ENCODE data around the gene APLP2. TPM values are rescaled to one million over a fixed set of nuclear protein-coding genes. Genes with fewer than 3 reads are reported as not detected.

The APLP2 gene
- total and polyA plus RNA-seq, 2 experiments from 2014 or later: 322 to 362 TPM

DNA sequence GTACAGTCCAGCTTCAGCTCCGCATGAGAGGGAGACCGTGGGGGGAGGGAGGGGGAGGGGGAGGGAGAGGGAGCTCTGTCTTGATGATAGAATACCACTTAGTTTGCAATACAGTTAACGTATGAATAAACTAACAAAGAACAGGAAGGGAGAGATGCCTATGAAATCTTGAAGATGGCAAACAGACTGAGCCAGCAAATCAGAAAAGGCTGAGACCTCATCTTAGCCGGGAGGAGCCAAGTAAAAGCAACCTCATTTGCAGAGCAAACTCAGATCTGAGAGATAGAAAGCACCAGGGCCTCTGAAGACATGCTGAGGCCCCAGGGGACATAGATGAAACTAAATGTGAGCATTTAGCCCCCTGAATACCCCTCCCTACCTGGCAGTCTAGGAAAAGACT lies 23.0 kb downstream of the APLP2 start:
- no peaks in the 10 kb centered on the region for H3K9me2 ChIP-seq (ENCODE audit: insufficient read depth)
- ATAC-seq: no peak

More for the DNA sequence above, 23.0 kb downstream of the APLP2 start:
- Mint-ChIP-seq H3K4me1 (peaks cover 28% of the 10 kb centered on the region), H3K27me3 (ENCODE audit: insufficient read depth, low read depth, poor library complexity) (peaks cover 7% of the 10 kb centered on the region), H3K9me3 (peaks cover 21% of the 10 kb centered on the region), H3K27ac (no peak overlapping the region), H3K36me3 (ENCODE audit: low read depth) (peaks cover 24% of the 10 kb centered on the region), H3K4me3 (no peak overlapping the region)
- no peak for DNase-seq (ENCODE audit: low spot score)
- peaks cover 21% of the 10 kb centered on the region for H4K20me1 ChIP-seq (replicated peaks; ENCODE audit: insufficient read depth)
- H3K36me3 ChIP-seq (ENCODE audit: insufficient read depth): no peaks in the 10 kb centered on the region; the same call in 1 of the 2 replicates
- no peaks in the 10 kb centered on the region for H3K27me3 ChIP-seq (ENCODE audit: insufficient read depth)
- H3K79me2 ChIP-seq (replicated peaks; ENCODE audit: insufficient read depth): peaks cover 76% of the 10 kb centered on the region
- H3K4me2 ChIP-seq: no peak overlapping the region
- H2AFZ ChIP-seq: no peak overlapping the region
- no peak overlapping the region for H3K4me3 ChIP-seq
- no peak for TF ChIP-seq ZNF331 (CRISPR knock-in tag; IDR thresholded peaks at IDR 0.05; ENCODE audit: low read depth)
- TF ChIP-seq NANOG (IDR thresholded peaks at IDR 0.05; ENCODE audit: borderline replicate concordance): no peak
- TF ChIP-seq, protein P1, sequence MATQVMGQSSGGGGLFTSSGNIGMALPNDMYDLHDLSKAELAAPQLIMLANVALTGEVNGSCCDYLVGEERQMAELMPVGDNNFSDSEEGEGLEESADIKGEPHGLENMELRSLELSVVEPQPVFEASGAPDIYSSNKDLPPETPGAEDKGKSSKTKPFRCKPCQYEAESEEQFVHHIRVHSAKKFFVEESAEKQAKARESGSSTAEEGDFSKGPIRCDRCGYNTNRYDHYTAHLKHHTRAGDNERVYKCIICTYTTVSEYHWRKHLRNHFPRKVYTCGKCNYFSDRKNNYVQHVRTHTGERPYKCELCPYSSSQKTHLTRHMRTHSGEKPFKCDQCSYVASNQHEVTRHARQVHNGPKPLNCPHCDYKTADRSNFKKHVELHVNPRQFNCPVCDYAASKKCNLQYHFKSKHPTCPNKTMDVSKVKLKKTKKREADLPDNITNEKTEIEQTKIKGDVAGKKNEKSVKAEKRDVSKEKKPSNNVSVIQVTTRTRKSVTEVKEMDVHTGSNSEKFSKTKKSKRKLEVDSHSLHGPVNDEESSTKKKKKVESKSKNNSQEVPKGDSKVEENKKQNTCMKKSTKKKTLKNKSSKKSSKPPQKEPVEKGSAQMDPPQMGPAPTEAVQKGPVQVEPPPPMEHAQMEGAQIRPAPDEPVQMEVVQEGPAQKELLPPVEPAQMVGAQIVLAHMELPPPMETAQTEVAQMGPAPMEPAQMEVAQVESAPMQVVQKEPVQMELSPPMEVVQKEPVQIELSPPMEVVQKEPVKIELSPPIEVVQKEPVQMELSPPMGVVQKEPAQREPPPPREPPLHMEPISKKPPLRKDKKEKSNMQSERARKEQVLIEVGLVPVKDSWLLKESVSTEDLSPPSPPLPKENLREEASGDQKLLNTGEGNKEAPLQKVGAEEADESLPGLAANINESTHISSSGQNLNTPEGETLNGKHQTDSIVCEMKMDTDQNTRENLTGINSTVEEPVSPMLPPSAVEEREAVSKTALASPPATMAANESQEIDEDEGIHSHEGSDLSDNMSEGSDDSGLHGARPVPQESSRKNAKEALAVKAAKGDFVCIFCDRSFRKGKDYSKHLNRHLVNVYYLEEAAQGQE (IDR thresholded peaks at IDR 0.05; ENCODE audit: unreplicated experiment): no peak
- no peak for TF ChIP-seq CREB1 (CRISPR knock-in tag; IDR thresholded peaks at IDR 0.05; ENCODE audit: low read depth)
- TF ChIP-seq, protein P2, sequence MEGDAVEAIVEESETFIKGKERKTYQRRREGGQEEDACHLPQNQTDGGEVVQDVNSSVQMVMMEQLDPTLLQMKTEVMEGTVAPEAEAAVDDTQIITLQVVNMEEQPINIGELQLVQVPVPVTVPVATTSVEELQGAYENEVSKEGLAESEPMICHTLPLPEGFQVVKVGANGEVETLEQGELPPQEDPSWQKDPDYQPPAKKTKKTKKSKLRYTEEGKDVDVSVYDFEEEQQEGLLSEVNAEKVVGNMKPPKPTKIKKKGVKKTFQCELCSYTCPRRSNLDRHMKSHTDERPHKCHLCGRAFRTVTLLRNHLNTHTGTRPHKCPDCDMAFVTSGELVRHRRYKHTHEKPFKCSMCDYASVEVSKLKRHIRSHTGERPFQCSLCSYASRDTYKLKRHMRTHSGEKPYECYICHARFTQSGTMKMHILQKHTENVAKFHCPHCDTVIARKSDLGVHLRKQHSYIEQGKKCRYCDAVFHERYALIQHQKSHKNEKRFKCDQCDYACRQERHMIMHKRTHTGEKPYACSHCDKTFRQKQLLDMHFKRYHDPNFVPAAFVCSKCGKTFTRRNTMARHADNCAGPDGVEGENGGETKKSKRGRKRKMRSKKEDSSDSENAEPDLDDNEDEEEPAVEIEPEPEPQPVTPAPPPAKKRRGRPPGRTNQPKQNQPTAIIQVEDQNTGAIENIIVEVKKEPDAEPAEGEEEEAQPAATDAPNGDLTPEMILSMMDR (conservative IDR thresholded peaks at IDR 0.05; ENCODE audit: low read depth in 2 of 2): no peak
- TF ChIP-seq POLR2AphosphoS5 (IDR thresholded peaks at IDR 0.05; ENCODE audit: low read depth): no peak
- no peak for TF ChIP-seq EZH2phosphoT487 (IDR thresholded peaks at IDR 0.05; ENCODE audit: unreplicated experiment)
- TF ChIP-seq ZNF462 (CRISPR knock-in tag; IDR thresholded peaks at IDR 0.05): no peak
- TF ChIP-seq, protein P3, sequence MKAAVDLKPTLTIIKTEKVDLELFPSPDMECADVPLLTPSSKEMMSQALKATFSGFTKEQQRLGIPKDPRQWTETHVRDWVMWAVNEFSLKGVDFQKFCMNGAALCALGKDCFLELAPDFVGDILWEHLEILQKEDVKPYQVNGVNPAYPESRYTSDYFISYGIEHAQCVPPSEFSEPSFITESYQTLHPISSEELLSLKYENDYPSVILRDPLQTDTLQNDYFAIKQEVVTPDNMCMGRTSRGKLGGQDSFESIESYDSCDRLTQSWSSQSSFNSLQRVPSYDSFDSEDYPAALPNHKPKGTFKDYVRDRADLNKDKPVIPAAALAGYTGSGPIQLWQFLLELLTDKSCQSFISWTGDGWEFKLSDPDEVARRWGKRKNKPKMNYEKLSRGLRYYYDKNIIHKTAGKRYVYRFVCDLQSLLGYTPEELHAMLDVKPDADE (IDR thresholded peaks at IDR 0.05): no peak
- peaks cover 18% of the 10 kb centered on the region for H3K4me1 ChIP-seq (ENCODE audit: insufficient read depth)
- H3F3A ChIP-seq (replicated peaks; ENCODE audit: low read depth): no peaks in the 10 kb centered on the region
- no peak overlapping the region for H3K27ac ChIP-seq (ENCODE audit: low read depth)

Data from GM23338 (cell line).